Astrocyte of the spinal cord (primary cell): ENCODE measurements around the gene CRB1.

ENCODE experiments used
- DNase-seq: peaks from one replicate; pipeline ENCODE4 v3.0.0; 2011; ENCODE audit warnings: low read depth, low spot score
- H3K4me3 ChIP-seq: 2 replicates; pipeline ENCODE4 v1.5.1; 2011; ENCODE audit warnings: low read depth, mild to moderate bottlenecking, low read length, moderate library complexity
- in situ Hi-C: cut with HindIII; loops from 2 replicates; pipeline ENCODE4 v1.10.0; 2017; ENCODE audit warnings: low sequenced_read_pairs
- TF ChIP-seq, protein P1 (sequence below): IDR thresholded peaks from 2 replicates; pipeline ENCODE4 v1.5.1; 2012; ENCODE audit warnings: low read depth, mild to moderate bottlenecking, low read length, inconsistent platforms

The CRB1 gene

GRCh38 chr1:197269053-197269452, 1.0 kb downstream of the CRB1 start:
- no peak for DNase-seq
- H3K4me3 ChIP-seq: no peak overlapping the region
- in situ Hi-C loops: no loop called here
- TF ChIP-seq, protein P1, sequence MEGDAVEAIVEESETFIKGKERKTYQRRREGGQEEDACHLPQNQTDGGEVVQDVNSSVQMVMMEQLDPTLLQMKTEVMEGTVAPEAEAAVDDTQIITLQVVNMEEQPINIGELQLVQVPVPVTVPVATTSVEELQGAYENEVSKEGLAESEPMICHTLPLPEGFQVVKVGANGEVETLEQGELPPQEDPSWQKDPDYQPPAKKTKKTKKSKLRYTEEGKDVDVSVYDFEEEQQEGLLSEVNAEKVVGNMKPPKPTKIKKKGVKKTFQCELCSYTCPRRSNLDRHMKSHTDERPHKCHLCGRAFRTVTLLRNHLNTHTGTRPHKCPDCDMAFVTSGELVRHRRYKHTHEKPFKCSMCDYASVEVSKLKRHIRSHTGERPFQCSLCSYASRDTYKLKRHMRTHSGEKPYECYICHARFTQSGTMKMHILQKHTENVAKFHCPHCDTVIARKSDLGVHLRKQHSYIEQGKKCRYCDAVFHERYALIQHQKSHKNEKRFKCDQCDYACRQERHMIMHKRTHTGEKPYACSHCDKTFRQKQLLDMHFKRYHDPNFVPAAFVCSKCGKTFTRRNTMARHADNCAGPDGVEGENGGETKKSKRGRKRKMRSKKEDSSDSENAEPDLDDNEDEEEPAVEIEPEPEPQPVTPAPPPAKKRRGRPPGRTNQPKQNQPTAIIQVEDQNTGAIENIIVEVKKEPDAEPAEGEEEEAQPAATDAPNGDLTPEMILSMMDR: no peak

GRCh38 chr1:197272791-197273190, 4.7 kb downstream of the CRB1 start:
- no peak for DNase-seq
- in situ Hi-C loops: no loop called here
- H3K4me3 ChIP-seq: no peak overlapping the region
- TF ChIP-seq, protein P1: no peak

DNA sequence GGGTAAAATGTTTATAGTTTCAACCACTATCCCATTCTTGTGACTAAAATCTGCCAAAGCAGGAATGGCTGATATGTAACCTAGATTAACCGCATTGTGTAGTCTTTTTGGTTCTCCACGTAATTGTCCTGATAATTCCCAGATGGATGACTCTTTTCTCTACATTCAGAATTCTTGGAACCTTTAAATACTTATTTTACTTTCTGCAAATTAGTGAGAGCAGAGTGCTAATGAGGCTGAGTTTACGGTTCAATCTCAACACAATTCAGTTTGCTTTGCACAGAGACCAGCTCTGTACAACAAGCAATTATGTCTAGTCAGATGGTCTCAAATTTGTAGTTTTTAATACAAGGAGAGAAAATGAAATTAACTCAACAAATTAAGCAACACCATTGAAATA, 9.1 kb downstream of the CRB1 start:
- in situ Hi-C loops: no loop called here
- TF ChIP-seq, protein P1: no peak
- no peak overlapping the region for H3K4me3 ChIP-seq
- DNase-seq: no peak

DNA sequence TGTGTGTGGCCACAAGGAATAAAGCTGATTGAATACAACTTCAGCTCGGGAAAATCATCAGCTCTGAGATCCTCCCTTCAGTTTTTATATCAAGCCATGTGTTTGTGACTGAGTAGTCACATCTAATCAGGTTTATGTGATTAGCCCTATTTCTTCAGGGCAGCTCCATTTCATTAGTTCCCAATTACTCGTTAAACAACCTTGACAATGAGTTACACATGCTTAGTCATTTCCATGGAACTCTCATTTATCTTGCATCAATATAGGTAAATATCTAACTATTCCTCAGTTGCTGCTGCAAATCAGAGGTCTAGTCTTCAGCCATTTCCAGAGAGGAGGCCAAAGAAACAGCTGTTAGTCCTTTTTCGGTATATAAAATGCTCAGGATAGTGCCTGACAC, 16.3 kb downstream of the CRB1 start:
- no peak overlapping the region for H3K4me3 ChIP-seq
- no peak for DNase-seq
- in situ Hi-C loops: no loop called here
- TF ChIP-seq, protein P1: no peak

DNA sequence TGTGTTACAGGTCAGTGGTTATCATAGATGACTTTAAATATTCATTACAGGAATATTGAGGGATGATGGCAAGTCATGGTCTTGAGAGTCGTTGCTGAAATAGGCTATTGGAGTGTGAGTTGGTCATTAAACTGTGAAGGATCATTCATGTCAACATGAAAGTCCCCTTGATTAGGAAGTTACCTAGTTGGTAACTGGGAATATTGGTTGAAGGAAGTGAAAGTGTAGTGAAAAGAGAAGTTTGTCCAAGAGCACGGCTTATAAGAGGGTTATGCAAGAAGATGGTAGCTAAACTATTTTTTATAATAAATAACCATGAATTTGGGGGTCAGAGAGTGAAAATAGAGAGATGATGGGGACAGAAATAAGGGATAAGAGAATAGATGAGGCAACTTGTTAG, 16.9 kb downstream of the CRB1 start:
- DNase-seq: no peak
- in situ Hi-C loops: no loop called here
- no peak overlapping the region for H3K4me3 ChIP-seq
- TF ChIP-seq, protein P1: no peak

GRCh38 chr1:197285526-197286205, 17.6 kb downstream of the CRB1 start:
- DNase-seq: no peak
- no peak overlapping the region for H3K4me3 ChIP-seq
- in situ Hi-C loops: no loop called here
- TF ChIP-seq, protein P1: no peak

DNA sequence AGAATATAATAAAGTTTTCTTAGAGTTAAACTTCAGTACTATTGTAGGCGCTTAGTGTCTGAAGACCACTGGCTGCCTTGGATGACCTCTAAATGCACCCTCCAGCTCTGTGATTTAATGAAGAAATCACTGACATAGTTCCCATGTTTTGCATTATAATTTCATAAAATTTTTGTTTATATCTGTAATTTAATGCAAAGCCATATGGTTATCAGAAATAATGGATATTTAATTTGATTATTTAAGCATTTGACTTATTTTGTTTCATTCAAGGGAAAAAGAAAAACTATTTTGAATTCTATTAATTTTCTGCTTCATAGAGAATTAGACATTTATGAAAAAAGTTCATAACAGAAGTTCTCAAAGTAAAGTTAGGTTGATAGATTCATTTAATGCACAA, 18.6 kb downstream of the CRB1 start:
- no peak overlapping the region for H3K4me3 ChIP-seq
- TF ChIP-seq, protein P1: no peak
- no peak for DNase-seq
- in situ Hi-C loops: no loop called here
